Brain microvascular endothelial cell (primary cell): Measurements from ENCODE around the gene AEBP1.

Source experiments
- DNase-seq: peaks from one replicate; pipeline ENCODE4 v3.0.0-alpha.2; 2020
- H3K27ac ChIP-seq: fragments of 250-450 bp; sonication (Bioruptor Pico); 2 replicates; pipeline ENCODE4 v1.5.1; 2020; ENCODE audit warnings: mild to moderate bottlenecking, moderate library complexity
- H3K27me3 ChIP-seq: fragments of 250-450 bp; sonication (Bioruptor Pico); replicated peaks from 2 replicates; pipeline ENCODE4 v1.5.1; 2020; ENCODE audit warnings: mild to moderate bottlenecking
- H3K36me3 ChIP-seq: fragments of 250-450 bp; sonication (Bioruptor Pico); replicated peaks from 2 replicates; pipeline ENCODE4 v1.5.1; 2020; ENCODE audit warnings: mild to moderate bottlenecking
- H3K4me3 ChIP-seq: 2 replicates; pipeline ENCODE4 v1.5.1; 2011; ENCODE audit warnings: low read depth, mild to moderate bottlenecking, control low read depth, low read length, moderate library complexity
- CTCF ChIP-seq: IDR thresholded peaks from 2 replicates; pipeline ENCODE4 v1.5.1; 2011; ENCODE audit warnings: low read depth, mild to moderate bottlenecking, moderate library complexity, low read length, control low read depth, inconsistent platforms; ENCODE audit errors: missing control alignments
- in situ Hi-C: cut with HindIII; loops from 2 replicates; pipeline ENCODE4 v1.10.0; 2017; ENCODE audit warnings: low sequenced_read_pairs, low pct_ligation_motif_present

AEBP1 gene

GRCh38 chr7:44163591-44163990 lies 59.4 kb downstream of the AEBP1 start:
- TF ChIP-seq CTCF, result no peak
- Histone ChIP-seq H3K4me3 (no peak overlapping the region), H3K27me3 (no peaks in the 10 kb centered on the region), H3K36me3 (no peaks in the 10 kb centered on the region), H3K27ac (no peak overlapping the region)
- peak; percentile 71 for DNase-seq
- in situ Hi-C loops, result no loop called here
